B cell (primary cell): ENCODE measurements around the gene STAP2. TPM values are rescaled to one million over a fixed set of nuclear protein-coding genes. Genes with fewer than 3 reads are reported as not detected.

Source experiments
- ATAC-seq: fragments of 200-7000 bp; cut with Tn5 transposase; one replicate; pipeline ENCODE4 v1.10.0; 2021; ENCODE audit warnings: low read depth, mild to moderate bottlenecking, moderate number of reproducible peaks, moderate library complexity
- CTCF ChIA-PET: fragments of 350-600 bp; sonication (Branson Sonifier 250); formaldehyde crosslinking; loops from one replicate; lab custom pipeline; 2021; ENCODE audit warnings: antibody characterized with exemption, inconsistent platforms; lab: Charles Lee
- POLR2A ChIA-PET: fragments of 350-600 bp; sonication (Branson Sonifier 250); formaldehyde crosslinking; loops from one replicate; lab custom pipeline; 2021; ENCODE audit warnings: antibody characterized with exemption; lab: Charles Lee
- DNase-seq: peaks from one replicate; pipeline ENCODE4 v3.0.0; 2013
- H2AFZ ChIP-seq: 2 replicates; pipeline ENCODE4 v1.6.1; 2012; ENCODE audit warnings: mild to moderate bottlenecking, low read depth, low read length; ENCODE audit not compliant: insufficient read depth, poor library complexity, severe bottlenecking
- H3K27ac ChIP-seq, 2 donors: 1 replicate in 1 of 2; 2 replicates in 1 of 2; pipeline ENCODE4 v1.5.1; 2012 to 2013; ENCODE audit warnings: low read length in 2 of 2, mild to moderate bottlenecking in 2 of 2, moderate library complexity in 1 of 2
- H3K27me3 ChIP-seq, 4 experiments: fragments of 200-600 bp in 1 of 4; sonication (generic) in 1 of 4; replicated peaks in 1 of 4; 1 replicate in 2 of 4; 2 replicates in 2 of 4; pipeline versions ENCODE4 v1.6.1 to v1.7.0; 2013 to 2016; ENCODE audit warnings: low read length in 3 of 4, mild to moderate bottlenecking in 2 of 4, mixed read lengths in 1 of 4, moderate library complexity in 1 of 4; ENCODE audit not compliant: insufficient read depth in 4 of 4, control insufficient read depth in 3 of 4; ENCODE audit errors: control extremely low read depth in 1 of 4
- H3K36me3 ChIP-seq, 2 experiments: replicated peaks in 1 of 2; 1 replicate in 1 of 2; 2 replicates in 1 of 2; pipeline versions ENCODE4 v1.6.1 to v1.7.1; 2013; ENCODE audit warnings: low read length in 1 of 2; ENCODE audit not compliant: insufficient read depth in 2 of 2, control insufficient read depth in 1 of 2; ENCODE audit errors: control extremely low read depth in 1 of 2, extremely low read depth in 1 of 2
- H3K4me1 ChIP-seq, 2 donors: fragments of 200-600 bp in 1 of 2; sonication (generic) in 1 of 2; 1 replicate in 1 of 2; 2 replicates in 1 of 2; pipeline versions ENCODE4 v1.5.1 to v1.6.1; 2013 to 2017; ENCODE audit warnings: low read length in 2 of 2; ENCODE audit not compliant: control insufficient read depth in 2 of 2, insufficient read depth in 2 of 2
- H3K4me2 ChIP-seq: replicated peaks from 2 replicates; pipeline ENCODE3; 2012; ENCODE audit warnings: mild to moderate bottlenecking, low read depth, low read length; ENCODE audit not compliant: poor library complexity, severe bottlenecking
- H3K4me3 ChIP-seq, 5 experiments: fragments of 200-600 bp in 1 of 5; sonication (generic) in 1 of 5; 1 replicate in 3 of 5; 2 replicates in 2 of 5; pipeline versions ENCODE4 v1.5.1 to v1.7.0; 2011 to 2016; ENCODE audit warnings: low read length in 4 of 5, mild to moderate bottlenecking in 4 of 5, low read depth in 2 of 5, control low read depth in 1 of 5, moderate library complexity in 1 of 5; ENCODE audit not compliant: insufficient read depth in 1 of 5; ENCODE audit errors: control extremely low read depth in 1 of 5, extremely low read depth in 1 of 5
- H3K79me2 ChIP-seq: fragments of 200-600 bp; sonication (generic); one replicate; pipeline ENCODE4 v1.6.0; 2016; ENCODE audit warnings: low read length; ENCODE audit not compliant: control insufficient read depth, insufficient read depth
- H3K9ac ChIP-seq: fragments of 200-600 bp; sonication (generic); 2 replicates; pipeline ENCODE4 v1.6.1; 2017; ENCODE audit warnings: mild to moderate bottlenecking, low read length, moderate library complexity
- H3K9me3 ChIP-seq, 3 donors: one replicate each; pipeline versions ENCODE4 v1.6.1 to v1.7.1; 2013; ENCODE audit warnings: low read length in 2 of 3; ENCODE audit not compliant: control insufficient read depth in 2 of 3, insufficient read depth in 1 of 3; ENCODE audit errors: control extremely low read depth in 1 of 3
- H4K20me1 ChIP-seq: 2 replicates; pipeline ENCODE4 v1.6.0; 2012; ENCODE audit warnings: mild to moderate bottlenecking, low read length; ENCODE audit not compliant: insufficient read depth, control insufficient read depth, poor library complexity, severe bottlenecking
- H3K27ac Mint-ChIP-seq: one replicate; pipeline ENCODE4 v1.8.0; 2021; ENCODE audit warnings: mixed read lengths
- H3K27me3 Mint-ChIP-seq: one replicate; pipeline ENCODE4 v1.8.0; 2021; ENCODE audit warnings: mixed read lengths
- H3K4me1 Mint-ChIP-seq: one replicate; pipeline ENCODE4 v1.8.0; 2021; ENCODE audit warnings: mixed read lengths
- H3K4me3 Mint-ChIP-seq: one replicate; pipeline ENCODE4 v1.8.0; 2021; ENCODE audit warnings: mixed read lengths
- H3K9me3 Mint-ChIP-seq: one replicate; pipeline ENCODE4 v1.8.0; 2022; ENCODE audit warnings: mixed read lengths; ENCODE audit not compliant: insufficient read depth
- EZH2 ChIP-seq: IDR thresholded peaks from 2 replicates; pipeline ENCODE4 v1.6.1; 2012; ENCODE audit warnings: borderline replicate concordance, low read depth, mild to moderate bottlenecking, moderate library complexity, low read length; ENCODE audit not compliant: insufficient read depth, poor library complexity, severe bottlenecking
- WGBS: methylation state at CpG from one replicate; pipeline ENCODE4 v1.1.5; 2013; ENCODE audit warnings: missing lambda C conversion rate; ENCODE audit not compliant: insufficient coverage; 5-methylcytosine and 5-hydroxymethylcytosine counted together
- intact Hi-C: fragments of 100-400 bp; cut with micrococcal nuclease; formaldehyde crosslinking; loops from one replicate; pipeline ENCODE4 v1.10.0; 2022
- polyA plus RNA-seq: library from polyadenylated mRNA; depleted of rRNA; stranded (reverse); fragments of >200 nt; gene quantifications from 2 replicates; pipeline ENCODE4 v1.2.3, GENCODE V29; 2012
- total RNA-seq, 2 donors: library from RNA; stranded (reverse); fragments of 120-200 nt in 1 of 2; gene quantifications; 1 replicate in 1 of 2; 2 replicates in 1 of 2; pipeline versions ENCODE4 v1.2.3 to v1.2.4, GENCODE V29; 2013 to 2022
- TF ChIP-seq, protein P1 (sequence below): fragments of 200-600 bp; IDR thresholded peaks from one replicate; pipeline ENCODE4 v1.8.0; 2022; ENCODE audit warnings: antibody characterized with exemption, mild to moderate bottlenecking

The STAP2 gene
- total and polyA plus RNA-seq, 2 donors (not counting 1 experiment from before 2014, with no cell fraction given): 0.27 to 0.72 TPM

- no peaks in the 10 kb centered on the region for H4K20me1 ChIP-seq
- H3K4me2 ChIP-seq: no peak overlapping the region
- Mint-ChIP-seq H3K9me3 (no peaks in the 10 kb centered on the region), H3K4me3 (no peak overlapping the region), H3K4me1 (peaks cover 2% of the 10 kb centered on the region), H3K27ac (no peak overlapping the region), H3K27me3 (no peaks in the 10 kb centered on the region)
- no peak overlapping the region for H3K4me3 ChIP-seq
- ATAC-seq: no peak
- H3K27me3 ChIP-seq: no peaks in the 10 kb centered on the region
- no peaks in the 10 kb centered on the region for H3K4me1 ChIP-seq
- peaks cover 0 to 64% of the 10 kb centered on the region in 2 experiments for H3K36me3 ChIP-seq
- H3K27ac ChIP-seq: no peak overlapping the region
- H3K9ac ChIP-seq: no peak overlapping the region
- H3K79me2 ChIP-seq: no peaks in the 10 kb centered on the region
- H3K9me3 ChIP-seq: no peaks in the 10 kb centered on the region
- ChIA-PET POLR2A (interaction anchor here (1.2 to 1.4 kb wide), 3 partner anchors 9 to 38 kb away, joined by 3 read pairs; partner anchors contain the start of gene SH3GL1), CTCF (interaction anchor here (1.0 to 1.9 kb wide), 2 partner anchors 10 to 18 kb away, joined by 3 to 5 read pairs; no protein-coding TSS in a partner anchor)
- DNase-seq: peak; percentile 25
- no peak overlapping the region for H2AFZ ChIP-seq
- intact Hi-C loops: loop anchor here (2.0 kb wide), 1 partner anchor 17 kb away; no protein-coding TSS in a partner anchor
- TF ChIP-seq, protein P1, sequence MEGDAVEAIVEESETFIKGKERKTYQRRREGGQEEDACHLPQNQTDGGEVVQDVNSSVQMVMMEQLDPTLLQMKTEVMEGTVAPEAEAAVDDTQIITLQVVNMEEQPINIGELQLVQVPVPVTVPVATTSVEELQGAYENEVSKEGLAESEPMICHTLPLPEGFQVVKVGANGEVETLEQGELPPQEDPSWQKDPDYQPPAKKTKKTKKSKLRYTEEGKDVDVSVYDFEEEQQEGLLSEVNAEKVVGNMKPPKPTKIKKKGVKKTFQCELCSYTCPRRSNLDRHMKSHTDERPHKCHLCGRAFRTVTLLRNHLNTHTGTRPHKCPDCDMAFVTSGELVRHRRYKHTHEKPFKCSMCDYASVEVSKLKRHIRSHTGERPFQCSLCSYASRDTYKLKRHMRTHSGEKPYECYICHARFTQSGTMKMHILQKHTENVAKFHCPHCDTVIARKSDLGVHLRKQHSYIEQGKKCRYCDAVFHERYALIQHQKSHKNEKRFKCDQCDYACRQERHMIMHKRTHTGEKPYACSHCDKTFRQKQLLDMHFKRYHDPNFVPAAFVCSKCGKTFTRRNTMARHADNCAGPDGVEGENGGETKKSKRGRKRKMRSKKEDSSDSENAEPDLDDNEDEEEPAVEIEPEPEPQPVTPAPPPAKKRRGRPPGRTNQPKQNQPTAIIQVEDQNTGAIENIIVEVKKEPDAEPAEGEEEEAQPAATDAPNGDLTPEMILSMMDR: no peak
- TF ChIP-seq EZH2: no peak
- 93% methylated on average over 32 of the region's 32 CpGs for WGBS
These were observed 23.6 kb upstream of the STAP2 start for GRCh38 chr19:4362101-4362828.
